ENCODE measurements around the gene RPS4Y2. TPM values are rescaled to one million over a fixed set of nuclear protein-coding genes. Genes with fewer than 3 reads are reported as not detected.

The RPS4Y2 gene
- total RNA-seq (2011; cell fraction: chromatin; rRNA removed; ENCODE audit: low replicate concordance), result not detected in 2 replicates
- total RNA-seq (2011; cell fraction: nucleolus; rRNA removed), result not detected in 2 replicates
- total RNA-seq (2011; cell fraction: nucleoplasm; rRNA removed), result not detected in 2 replicates
- total RNA-seq (2014; rRNA removed), result not detected in 2 replicates
- not detected in 2 replicates for total RNA-seq (2014; rRNA removed; fragmentation: Illumina TruSeq; extraction: Trizol)
- total RNA-seq (2015; rRNA removed; fragmentation: Illumina TruSeq; extraction: Trizol), result not detected in 2 replicates
- not detected in 2 replicates for total RNA-seq (2021)
- polyA plus RNA-seq (2011; rRNA removed), result not detected in 2 replicates
- polyA plus RNA-seq (2011; cell fraction: cytosol; rRNA removed), result not detected in 2 replicates
- polyA plus RNA-seq (2011; cell fraction: nucleus; rRNA removed), result not detected in 2 replicates
- not detected in 2 replicates for polyA plus RNA-seq (2012)
- not detected in 2 replicates for polyA plus RNA-seq (2014; fragmentation: Illumina TruSeq; extraction: Trizol)
- polyA plus RNA-seq (2014; fragmentation: Nextera tagmentation; extraction: Ambion mirVana), result not detected
- not detected in 2 replicates for polyA plus RNA-seq (2014; rRNA removed)
- polyA minus RNA-seq (2011; rRNA and poly(A)+ RNA removed), result not detected in 2 replicates
- polyA minus RNA-seq (2011; cell fraction: cytosol; rRNA and poly(A)+ RNA removed), result not detected in 2 replicates
- polyA minus RNA-seq (2011; cell fraction: nucleus; rRNA and poly(A)+ RNA removed), result not detected in 2 replicates
- Bru-seq, nascent RNA, result not detected
- BruChase-seq, experiment 1, labeled RNA remaining after a 2-hour chase, result not detected
- not detected for BruChase-seq, experiment 2, labeled RNA remaining after a 6-hour chase
- long read RNA-seq, experiment 1, result 0 reads
- long read RNA-seq, experiment 2, result 0 reads
- long read RNA-seq, experiment 3, result 0 reads

- intact Hi-C loops (cut with micrococcal nuclease) (no loop called here), in situ Hi-C loops (cut with MboI) (no loop called here)
- TF ChIP-seq FOXJ2 (tag; IDR thresholded peaks at IDR 0.05), result no peak
- TF ChIP-seq TSC22D4 (tag; IDR thresholded peaks at IDR 0.05), result no peak
- no peak for TF ChIP-seq PHF20 (IDR thresholded peaks at IDR 0.05; ENCODE audit: partially characterized antibody)
- no peak for TF ChIP-seq HMGXB4 (CRISPR knock-in tag; IDR thresholded peaks at IDR 0.05)
- no peak for TF ChIP-seq SMARCA4 (IDR thresholded peaks at IDR 0.05)
- TF ChIP-seq EZH2 (IDR thresholded peaks at IDR 0.05; ENCODE audit: borderline replicate concordance, low read depth, low read length), result no peak
- no peaks in the 10 kb centered on the region for H3K9me1 ChIP-seq (ENCODE audit: control insufficient read depth, insufficient read depth, low read length)
- WGBS (ENCODE audit: insufficient coverage, low coverage, missing lambda C conversion rate), result no CpG with 5 or more reads among the region's 20 CpGs
- no TSS peak for BruUV-seq (replicated peaks)
- no peaks in the 10 kb centered on the region for H4K20me1 ChIP-seq (replicated peaks; ENCODE audit: control insufficient read depth, insufficient read depth, low read length)
- H3K4me1 ChIP-seq (replicated peaks in 1 of 2; ENCODE audit: control insufficient read depth in 2 of 2, insufficient read depth in 2 of 2, low read length in 2 of 2), result no peaks in the 10 kb centered on the region
- H2AFZ ChIP-seq (ENCODE audit: low read depth, low read length), result no peak within 1 kb of the TSS
- ChIA-PET CTCF (ENCODE audit: low intra/inter-chr PET ratio) (no interaction called here), POLR2A (no interaction called here)
- no peak within 1 kb of the TSS for H3K9ac ChIP-seq (ENCODE audit: insufficient read depth in 1 of 2, low read depth in 2 of 2, low read length in 2 of 2)
- H3K9me3 ChIP-seq (replicated peaks; ENCODE audit: control insufficient read depth, insufficient read depth, low read depth, low read length), result no peaks in the 10 kb centered on the region
- no peaks in the 10 kb centered on the region for H3K79me2 ChIP-seq (ENCODE audit: control insufficient read depth, insufficient read depth, low read length)
- no peak within 1 kb of the TSS for H3K27ac ChIP-seq (ENCODE audit: extremely low read depth, low read depth, low read length)
- DNase-seq (ENCODE audit: extremely low read depth in 1 of 4, low spot score in 3 of 4) (no peak), ATAC-seq (no peak), FAIRE-seq (no peak)
- H3K4me3 ChIP-seq, result no peak within 1 kb of the TSS
- no peaks in the 10 kb centered on the region for H3K27me3 ChIP-seq (ENCODE audit: control insufficient read depth in 2 of 2, insufficient read depth in 2 of 2, low read length in 2 of 2)
- H3K36me3 ChIP-seq (ENCODE audit: control insufficient read depth, insufficient read depth, low read length), result no peaks in the 10 kb centered on the region
- no peak within 1 kb of the TSS for H3K4me2 ChIP-seq (ENCODE audit: insufficient read depth, low read length)
Measured at GRCh38 chrY:20755808-20756207, at the start of gene RPS4Y2. Gene RPS4Y2 (plus strand): TSS chrY:20756108. CDS start chrY:20756164, 56 bp downstream.
